Astrocyte (in vitro differentiated cells and primary cell): ENCODE measurements around the gene UNC45B. TPM values are rescaled to one million over a fixed set of nuclear protein-coding genes. Genes with fewer than 3 reads are reported as not detected.

ENCODE experiments used
- DNase-seq: peaks from one replicate; pipeline ENCODE4 v3.0.0-alpha.2; 2010; ENCODE audit warnings: low read depth
- FAIRE-seq: peaks from 2 replicates; lab custom pipeline; 2011; peaks lifted over from hg19 to GRCh38; lab: Jason Lieb, UNC
- H2AFZ ChIP-seq: 2 replicates; pipeline ENCODE4 v1.6.0; 2012; ENCODE audit warnings: low read depth, low read length, inconsistent platforms
- H3K27ac ChIP-seq: 2 replicates; pipeline ENCODE4 v1.5.1; 2011; ENCODE audit warnings: low read depth, low read length, inconsistent platforms
- H3K27me3 ChIP-seq: 2 replicates; pipeline ENCODE4 v1.6.0; 2011; ENCODE audit warnings: low read length, inconsistent platforms; ENCODE audit not compliant: insufficient read depth
- H3K36me3 ChIP-seq: 2 replicates; pipeline ENCODE4 v1.5.1; 2011; ENCODE audit warnings: low read length, inconsistent platforms; ENCODE audit not compliant: insufficient read depth
- H3K4me1 ChIP-seq: 2 replicates; pipeline ENCODE4 v1.5.1; 2011; ENCODE audit warnings: low read length, inconsistent platforms; ENCODE audit not compliant: insufficient read depth
- H3K4me2 ChIP-seq: 2 replicates; pipeline ENCODE4 v1.6.0; 2012; ENCODE audit warnings: low read length, inconsistent platforms
- H3K4me3 ChIP-seq: 2 replicates; pipeline ENCODE4 v1.5.1; 2011; ENCODE audit warnings: low read depth, mild to moderate bottlenecking, low read length, inconsistent platforms; ENCODE audit not compliant: insufficient read depth
- H3K79me2 ChIP-seq: 2 replicates; pipeline ENCODE4 v1.6.0; 2012; ENCODE audit warnings: mild to moderate bottlenecking, low read length, inconsistent platforms; ENCODE audit not compliant: insufficient read depth
- H3K9ac ChIP-seq: 2 replicates; pipeline ENCODE4 v1.6.0; 2012; ENCODE audit warnings: mild to moderate bottlenecking, low read length, inconsistent platforms
- H3K9me3 ChIP-seq: 2 replicates; pipeline ENCODE4 v1.5.1; 2012; ENCODE audit warnings: low read depth, mild to moderate bottlenecking, low read length, inconsistent platforms; ENCODE audit not compliant: insufficient read depth
- H4K20me1 ChIP-seq: 2 replicates; pipeline ENCODE4 v1.6.0; 2012; ENCODE audit warnings: low read length, inconsistent platforms; ENCODE audit not compliant: insufficient read depth
- H3K27ac Mint-ChIP-seq: one replicate; pipeline ENCODE4 v1.8.0; 2021; ENCODE audit warnings: mild to moderate bottlenecking, mixed read lengths; ENCODE audit not compliant: unreplicated experiment
- H3K27me3 Mint-ChIP-seq: one replicate; pipeline ENCODE4 v1.8.0; 2021; ENCODE audit warnings: low read depth, mixed read lengths; ENCODE audit not compliant: unreplicated experiment
- H3K36me3 Mint-ChIP-seq: one replicate; pipeline ENCODE4 v1.8.0; 2021; ENCODE audit warnings: low read depth, mixed read lengths; ENCODE audit not compliant: unreplicated experiment
- H3K4me1 Mint-ChIP-seq: one replicate; pipeline ENCODE4 v1.8.0; 2021; ENCODE audit warnings: low read depth, mixed read lengths; ENCODE audit not compliant: unreplicated experiment
- H3K4me3 Mint-ChIP-seq: one replicate; pipeline ENCODE4 v1.8.0; 2021; ENCODE audit warnings: mild to moderate bottlenecking, moderate library complexity, mixed read lengths; ENCODE audit not compliant: unreplicated experiment
- H3K9me3 Mint-ChIP-seq: one replicate; pipeline ENCODE4 v1.8.0; 2021; ENCODE audit warnings: mild to moderate bottlenecking, mixed read lengths; ENCODE audit not compliant: unreplicated experiment
- EZH2 ChIP-seq: IDR thresholded peaks from 2 replicates; pipeline ENCODE4 v1.6.1; 2012; ENCODE audit warnings: mild to moderate bottlenecking, low read length, inconsistent platforms; ENCODE audit not compliant: insufficient read depth
- total RNA-seq: library from RNA; stranded (reverse); gene quantifications from 2 replicates; pipeline ENCODE4 v1.2.1, GENCODE V29; 2021
- TF ChIP-seq, protein P1 (sequence below): IDR thresholded peaks from 2 replicates; pipeline ENCODE4 v1.5.1; 2011; ENCODE audit warnings: low read depth, mild to moderate bottlenecking, inconsistent platforms, low read length, moderate library complexity; ENCODE audit not compliant: insufficient read depth

UNC45B gene
- total RNA-seq, 1 donor from 2014 or later = 0.05 TPM

DNA sequence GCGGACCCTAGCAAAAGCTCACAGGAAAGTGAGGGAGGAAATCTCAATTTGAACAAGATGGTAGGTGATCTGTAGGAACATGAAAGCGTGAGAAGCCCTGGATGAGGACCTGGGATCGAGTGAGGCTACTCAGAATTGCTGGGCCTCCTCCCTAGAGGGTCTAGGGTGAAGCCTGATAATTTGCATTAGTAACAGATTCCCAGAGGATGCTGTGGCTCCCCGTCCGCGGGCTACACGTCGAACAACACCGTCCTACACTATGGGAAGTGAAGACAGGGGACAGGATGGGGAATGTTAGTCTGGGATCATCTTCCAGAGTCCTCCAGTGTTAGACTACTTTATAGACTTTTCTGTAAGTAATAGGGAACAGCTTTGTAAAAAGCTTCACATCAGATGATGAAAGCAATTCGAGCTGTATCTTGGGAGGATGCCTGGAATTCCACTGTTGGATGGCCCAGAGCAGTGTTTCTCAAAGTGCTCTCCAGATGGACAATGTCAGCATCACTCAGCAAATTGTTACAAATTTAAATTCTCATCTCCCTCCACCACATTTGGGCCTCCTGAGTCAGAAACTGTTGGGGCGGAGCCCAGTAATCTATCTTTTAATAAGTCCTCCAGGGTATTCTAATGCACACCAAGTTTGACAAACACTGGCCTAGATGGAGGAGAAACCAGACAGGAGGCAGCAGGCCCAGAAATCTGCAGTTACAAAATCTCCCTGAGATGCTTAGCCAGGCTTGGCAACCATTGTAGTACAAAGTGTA, 19.7 kb upstream of the UNC45B start:
- FAIRE-seq (no peak), DNase-seq (no peak)
- Histone ChIP-seq H3K79me2 (no peaks in the 10 kb centered on the region), H3K9ac (no peak overlapping the region), H3K4me2 (no peak overlapping the region), H2AFZ (no peak overlapping the region), H3K36me3 (peaks cover 10% of the 10 kb centered on the region), H3K9me3 (no peaks in the 10 kb centered on the region), H3K4me1 (no peaks in the 10 kb centered on the region), H4K20me1 (no peaks in the 10 kb centered on the region), H3K4me3 (no peak overlapping the region), H3K27me3 (no peaks in the 10 kb centered on the region), H3K27ac (no peak overlapping the region)
- peak overlapping the region; percentile 9 for H3K4me3 Mint-ChIP-seq
- H3K36me3 Mint-ChIP-seq = peaks cover 7% of the 10 kb centered on the region
- peaks cover 4% of the 10 kb centered on the region for H3K4me1 Mint-ChIP-seq
- H3K27me3 Mint-ChIP-seq = peaks cover 3% of the 10 kb centered on the region
- H3K27ac Mint-ChIP-seq = no peak overlapping the region
- no peaks in the 10 kb centered on the region for H3K9me3 Mint-ChIP-seq
- TF ChIP-seq, protein P1, sequence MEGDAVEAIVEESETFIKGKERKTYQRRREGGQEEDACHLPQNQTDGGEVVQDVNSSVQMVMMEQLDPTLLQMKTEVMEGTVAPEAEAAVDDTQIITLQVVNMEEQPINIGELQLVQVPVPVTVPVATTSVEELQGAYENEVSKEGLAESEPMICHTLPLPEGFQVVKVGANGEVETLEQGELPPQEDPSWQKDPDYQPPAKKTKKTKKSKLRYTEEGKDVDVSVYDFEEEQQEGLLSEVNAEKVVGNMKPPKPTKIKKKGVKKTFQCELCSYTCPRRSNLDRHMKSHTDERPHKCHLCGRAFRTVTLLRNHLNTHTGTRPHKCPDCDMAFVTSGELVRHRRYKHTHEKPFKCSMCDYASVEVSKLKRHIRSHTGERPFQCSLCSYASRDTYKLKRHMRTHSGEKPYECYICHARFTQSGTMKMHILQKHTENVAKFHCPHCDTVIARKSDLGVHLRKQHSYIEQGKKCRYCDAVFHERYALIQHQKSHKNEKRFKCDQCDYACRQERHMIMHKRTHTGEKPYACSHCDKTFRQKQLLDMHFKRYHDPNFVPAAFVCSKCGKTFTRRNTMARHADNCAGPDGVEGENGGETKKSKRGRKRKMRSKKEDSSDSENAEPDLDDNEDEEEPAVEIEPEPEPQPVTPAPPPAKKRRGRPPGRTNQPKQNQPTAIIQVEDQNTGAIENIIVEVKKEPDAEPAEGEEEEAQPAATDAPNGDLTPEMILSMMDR = no peak
- TF ChIP-seq EZH2 = no peak

DNA sequence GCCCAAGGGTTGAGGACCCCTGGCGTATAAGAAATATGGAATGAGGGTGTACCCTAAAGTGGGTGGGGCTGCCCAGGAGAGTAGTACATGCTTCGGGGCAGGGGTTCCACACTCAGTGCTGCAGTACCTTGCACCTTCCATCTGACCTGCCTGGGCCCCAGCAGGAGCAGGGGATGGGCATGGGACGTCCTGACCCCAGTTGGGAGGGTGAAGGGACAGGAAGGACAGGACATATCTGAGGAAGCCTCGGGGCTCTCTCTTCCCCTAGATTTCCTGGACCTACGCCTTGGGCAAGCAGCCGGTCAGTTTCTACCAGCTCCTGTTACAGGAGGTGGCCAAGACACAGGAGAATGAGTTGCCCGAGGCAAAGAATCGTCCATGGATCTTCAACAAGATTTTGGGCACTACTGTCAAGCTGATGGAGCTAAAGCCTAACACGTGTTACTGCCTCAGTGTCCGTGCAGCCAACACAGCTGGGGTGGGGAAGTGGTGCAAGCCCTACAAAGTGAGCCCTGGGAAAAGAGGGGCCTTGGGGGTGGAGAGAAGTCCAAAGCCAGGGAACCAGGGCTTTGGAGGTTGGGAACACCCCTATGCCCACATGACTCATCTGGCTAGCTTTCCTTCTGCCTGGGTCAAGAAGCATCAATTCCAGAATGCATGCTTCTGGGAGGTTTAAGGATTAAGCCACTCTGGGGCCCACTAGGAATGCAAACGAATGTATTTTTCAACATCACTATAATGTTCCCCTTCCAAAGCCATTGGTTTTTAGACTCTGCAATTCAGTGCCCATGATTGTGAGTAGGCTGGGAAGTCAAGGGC, 18.3 kb upstream of the UNC45B start:
- Mint-ChIP-seq H3K36me3 (peaks cover 17% of the 10 kb centered on the region), H3K4me1 (peaks cover 4% of the 10 kb centered on the region), H3K9me3 (no peaks in the 10 kb centered on the region), H3K27ac (no peak overlapping the region), H3K27me3 (no peaks in the 10 kb centered on the region), H3K4me3 (no peak overlapping the region)
- FAIRE-seq (no peak), DNase-seq (no peak)
- Histone ChIP-seq H3K9me3 (no peaks in the 10 kb centered on the region), H3K27ac (no peak overlapping the region), H3K27me3 (no peaks in the 10 kb centered on the region), H3K79me2 (no peaks in the 10 kb centered on the region), H3K4me3 (no peak overlapping the region), H3K4me1 (no peaks in the 10 kb centered on the region), H2AFZ (no peak overlapping the region), H4K20me1 (no peaks in the 10 kb centered on the region), H3K36me3 (peaks cover 18% of the 10 kb centered on the region), H3K9ac (no peak overlapping the region), H3K4me2 (no peak overlapping the region)
- no peak for TF ChIP-seq EZH2
- TF ChIP-seq, protein P1 = no peak
